Measurements from ENCODE around the gene TSC22D1.
"Not testable (repeated sequence)": the region's sequence is repeated elsewhere in the genome, so short reads cannot be mapped to it uniquely, and the experiment has no call there.

Gene TSC22D1

GRCh38 chr13:44575741-44576350 is at the start of gene TSC22D1:
Gene TSC22D1, minus strand, starts transcription at chr13:44576330. Its CDS starts 256 bp downstream, at chr13:44576074.
- peak; percentile 48 to 55 for DNase-seq
- TF ChIP-seq POLR2A (IDR thresholded peaks at IDR 0.05; ENCODE audit: low read length) (peak; percentile 34), GATA1 (IDR thresholded peaks at IDR 0.05; ENCODE audit: low read depth, low read length) (no peak)

GRCh38 chr13:44622708-44623107 is 46.6 kb upstream of the TSC22D1 start:
- DNase-seq: no peak
- TF ChIP-seq GATA1 (IDR thresholded peaks at IDR 0.05; ENCODE audit: low read depth, low read length) (no peak), POLR2A (IDR thresholded peaks at IDR 0.05; ENCODE audit: low read length) (no peak)

- TF ChIP-seq GATA1 (IDR thresholded peaks at IDR 0.05; ENCODE audit: low read depth, low read length) (no peak), POLR2A (IDR thresholded peaks at IDR 0.05; ENCODE audit: low read length) (no peak)
- DNase-seq: no peak
These were observed 46.1 kb upstream of the TSC22D1 start for GRCh38 chr13:44622261-44622660.

GRCh38 chr13:44620057-44620456 is 43.9 kb upstream of the TSC22D1 start:
- no peak for TF ChIP-seq POLR2A (IDR thresholded peaks at IDR 0.05; ENCODE audit: low read length)
- TF ChIP-seq GATA1 (IDR thresholded peaks at IDR 0.05; ENCODE audit: low read depth, low read length): no peak

GRCh38 chr13:44619651-44620050 is 43.5 kb upstream of the TSC22D1 start:
- TF ChIP-seq GATA1 (IDR thresholded peaks at IDR 0.05; ENCODE audit: low read depth, low read length): no peak
- TF ChIP-seq POLR2A (IDR thresholded peaks at IDR 0.05; ENCODE audit: low read length): no peak
- DNase-seq: no peak

More at GRCh38 chr13:44620057-44620456, 43.9 kb upstream of the TSC22D1 start:
- no peak for DNase-seq

GRCh38 chr13:44618326-44618725 is 42.2 kb upstream of the TSC22D1 start:
- DNase-seq: no peak
- no peak for TF ChIP-seq POLR2A (IDR thresholded peaks at IDR 0.05; ENCODE audit: low read length)
- TF ChIP-seq GATA1 (IDR thresholded peaks at IDR 0.05; ENCODE audit: low read depth, low read length): no peak

- DNase-seq: no peak
These were observed 41.5 kb upstream of the TSC22D1 start for GRCh38 chr13:44617648-44618047.

GRCh38 chr13:44609137-44609536 is 33.0 kb upstream of the TSC22D1 start:
- DNase-seq: no peak
- TF ChIP-seq POLR2A (IDR thresholded peaks at IDR 0.05; ENCODE audit: low read length) (no peak), GATA1 (IDR thresholded peaks at IDR 0.05; ENCODE audit: low read depth, low read length) (no peak)

More at GRCh38 chr13:44617648-44618047, 41.5 kb upstream of the TSC22D1 start:
- no peak for TF ChIP-seq POLR2A (IDR thresholded peaks at IDR 0.05; ENCODE audit: low read length)
- TF ChIP-seq GATA1 (IDR thresholded peaks at IDR 0.05; ENCODE audit: low read depth, low read length): no peak

GRCh38 chr13:44605721-44606120 is 29.6 kb upstream of the TSC22D1 start:
- TF ChIP-seq POLR2A (IDR thresholded peaks at IDR 0.05; ENCODE audit: low read length) (no peak), GATA1 (IDR thresholded peaks at IDR 0.05; ENCODE audit: low read depth, low read length) (no peak)
- no peak for DNase-seq

- TF ChIP-seq POLR2A (IDR thresholded peaks at IDR 0.05; ENCODE audit: low read length) (no peak), GATA1 (IDR thresholded peaks at IDR 0.05; ENCODE audit: low read depth, low read length) (no peak)
- DNase-seq: no peak
These were observed 29.1 kb upstream of the TSC22D1 start for GRCh38 chr13:44605275-44605674.

- TF ChIP-seq GATA1 (IDR thresholded peaks at IDR 0.05; ENCODE audit: low read depth, low read length): no peak
- TF ChIP-seq POLR2A (IDR thresholded peaks at IDR 0.05; ENCODE audit: low read length): no peak
- no peak for DNase-seq
These were observed 25.5 kb upstream of the TSC22D1 start for GRCh38 chr13:44601586-44601985.

- DNase-seq: not testable (repeated sequence)
These were observed 17.9 kb upstream of the TSC22D1 start for GRCh38 chr13:44593861-44594592.

GRCh38 chr13:44592216-44592847 is 16.2 kb upstream of the TSC22D1 start:
- no peak for DNase-seq
- TF ChIP-seq GATA1 (IDR thresholded peaks at IDR 0.05; ENCODE audit: low read depth, low read length): no peak
- TF ChIP-seq POLR2A (IDR thresholded peaks at IDR 0.05; ENCODE audit: low read length): no peak

GRCh38 chr13:44591316-44591715 is 15.2 kb upstream of the TSC22D1 start:
- peak in 1 of 2 experiments; percentile 11 for DNase-seq

More at GRCh38 chr13:44591316-44591715, 15.2 kb upstream of the TSC22D1 start:
- TF ChIP-seq GATA1 (IDR thresholded peaks at IDR 0.05; ENCODE audit: low read depth, low read length): no peak
- TF ChIP-seq POLR2A (IDR thresholded peaks at IDR 0.05; ENCODE audit: low read length): no peak
